Calu3 (cell line): ENCODE results near the gene MCTP2. TPM values are rescaled to one million over a fixed set of nuclear protein-coding genes. Genes with fewer than 3 reads are reported as not detected.

ENCODE experiments used
- BruUV-seq: library from RNA; stranded (reverse); fragments of 400-500 nt; replicated peaks from 2 replicates; lab custom pipeline; 2021; lab: Mats Ljungman, UMichigan
- CTCF ChIA-PET: fragments of 300-600 bp; sonication (Branson Sonifier 250); formaldehyde crosslinking; loops from one replicate; lab custom pipeline; 2022; ENCODE audit warnings: antibody characterized with exemption; lab: Charles Lee
- DNase-seq: peaks from one replicate; pipeline ENCODE4 v3.0.0; 2022
- H3K27ac Mint-ChIP-seq: one replicate; pipeline ENCODE4 v1.8.0; 2022; ENCODE audit warnings: mixed read lengths; ENCODE audit not compliant: unreplicated experiment
- H3K27me3 Mint-ChIP-seq: one replicate; pipeline ENCODE4 v1.8.0; 2022; ENCODE audit warnings: mixed read lengths; ENCODE audit not compliant: unreplicated experiment
- H3K36me3 Mint-ChIP-seq: one replicate; pipeline ENCODE4 v1.8.0; 2022; ENCODE audit warnings: mild to moderate bottlenecking, moderate library complexity, mixed read lengths; ENCODE audit not compliant: insufficient read depth, unreplicated experiment
- H3K4me1 Mint-ChIP-seq: one replicate; pipeline ENCODE4 v1.8.0; 2022; ENCODE audit warnings: mild to moderate bottlenecking, low read depth, mixed read lengths; ENCODE audit not compliant: unreplicated experiment
- H3K4me3 Mint-ChIP-seq: one replicate; pipeline ENCODE4 v1.8.0; 2022; ENCODE audit warnings: mild to moderate bottlenecking, low read depth, moderate library complexity, mixed read lengths; ENCODE audit not compliant: unreplicated experiment
- H3K9me3 Mint-ChIP-seq: one replicate; pipeline ENCODE4 v1.8.0; 2022; ENCODE audit warnings: low read depth, mixed read lengths; ENCODE audit not compliant: unreplicated experiment
- CTCF ChIP-seq: fragments of 200-600 bp; IDR thresholded peaks from one replicate; pipeline ENCODE4 v1.8.0; 2022; ENCODE audit warnings: antibody characterized with exemption; ENCODE audit not compliant: unreplicated experiment
- intact Hi-C: fragments of 100-400 bp; cut with micrococcal nuclease; formaldehyde crosslinking; loops from one replicate; pipeline ENCODE4 v1.10.0; 2022; ENCODE audit not compliant: unreplicated experiment
- total RNA-seq: library from RNA; stranded (reverse); gene quantifications from 2 replicates; pipeline ENCODE4 v1.2.3, GENCODE V29; 2022

The MCTP2 gene
- total RNA-seq, 1 experiment from 2014 or later, result 30.1 TPM

- no peak overlapping the region for H3K27ac Mint-ChIP-seq
- intact Hi-C loops, result no loop called here
- no peak overlapping the region for H3K4me3 Mint-ChIP-seq
- no peaks in the 10 kb centered on the region for H3K9me3 Mint-ChIP-seq
- H3K27me3 Mint-ChIP-seq, result no peaks in the 10 kb centered on the region
- DNase-seq, result no peak
- no peak for TF ChIP-seq CTCF
- H3K36me3 Mint-ChIP-seq, result no peaks in the 10 kb centered on the region
- H3K4me1 Mint-ChIP-seq, result peaks cover 31% of the 10 kb centered on the region
- no TSS peak for BruUV-seq
- CTCF ChIA-PET, result no interaction called here
Measured at GRCh38 chr15:94262201-94262600, 30.8 kb downstream of the MCTP2 start.

DNA sequence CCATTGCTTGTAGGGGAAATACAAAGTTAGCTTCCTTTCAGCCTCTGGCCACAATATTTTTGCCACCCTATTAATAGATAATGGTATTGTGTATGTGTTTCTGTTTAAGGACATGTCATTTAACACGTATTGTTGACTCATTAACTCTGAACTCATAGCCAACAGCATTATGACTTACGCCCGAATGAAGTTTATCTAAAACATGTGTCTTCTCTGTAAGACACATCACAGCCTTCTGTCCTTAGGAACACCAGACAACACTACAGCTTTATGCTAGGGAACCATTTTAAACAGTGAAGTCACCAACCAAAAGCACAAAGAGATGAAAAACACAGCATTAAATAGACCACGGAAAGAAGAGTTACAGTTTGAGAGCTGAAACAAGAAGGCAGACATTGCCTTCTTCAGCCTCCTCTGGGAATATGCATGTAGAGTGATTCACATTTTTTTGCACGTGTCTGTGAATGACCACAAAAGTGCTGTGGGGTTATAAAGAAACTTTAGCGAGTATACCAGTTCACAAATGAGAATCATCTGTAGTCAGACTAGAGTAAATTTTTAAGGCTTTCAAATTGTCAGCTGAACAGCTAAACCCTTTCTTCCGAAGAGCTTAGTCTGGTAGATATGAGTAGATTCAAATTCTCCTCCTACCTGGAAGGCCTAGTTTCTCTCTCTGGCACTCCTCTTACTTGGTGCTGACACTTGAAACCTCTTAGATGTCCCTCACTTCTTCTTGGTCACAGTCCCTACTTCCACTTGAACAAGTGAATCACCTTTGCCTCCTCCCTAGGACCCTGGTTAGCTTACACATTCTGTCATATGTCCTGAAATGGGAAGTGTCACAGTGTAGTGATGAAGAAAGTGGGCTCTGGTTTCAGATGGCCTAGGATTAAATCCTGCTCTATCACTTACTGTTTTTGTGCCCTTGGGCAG, 32.2 kb downstream of the MCTP2 start:
- Mint-ChIP-seq H3K36me3 (peaks cover 4% of the 10 kb centered on the region), H3K4me3 (no peak overlapping the region)
- no peak for TF ChIP-seq CTCF

DNA sequence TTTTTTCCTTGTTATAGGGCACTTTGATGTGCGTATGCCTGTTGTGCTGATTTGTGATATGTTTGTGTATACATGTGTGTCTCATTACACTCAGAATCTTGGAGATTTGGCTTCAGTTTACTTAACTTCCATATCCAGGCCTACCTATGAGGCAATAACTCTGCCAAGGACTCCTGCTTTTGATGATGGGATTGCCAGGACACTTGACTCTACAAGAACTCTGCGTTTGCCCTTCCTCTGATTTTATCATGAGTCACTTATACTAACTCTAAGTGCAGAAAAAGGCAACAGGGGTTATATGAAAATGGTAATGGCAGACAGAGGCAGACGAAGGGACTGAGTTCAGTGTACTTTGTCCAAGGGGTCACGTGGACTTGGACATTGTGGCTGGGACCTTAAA, 33.6 kb downstream of the MCTP2 start:
- intact Hi-C loops, result no loop called here
- no peak overlapping the region for H3K27ac Mint-ChIP-seq
- CTCF ChIA-PET, result no interaction called here
- peaks cover 2% of the 10 kb centered on the region for H3K9me3 Mint-ChIP-seq
- no peaks in the 10 kb centered on the region for H3K27me3 Mint-ChIP-seq
- no peak for DNase-seq
- no peak overlapping the region for H3K4me3 Mint-ChIP-seq
- TF ChIP-seq CTCF, result no peak
- H3K4me1 Mint-ChIP-seq, result peaks cover 31% of the 10 kb centered on the region
- H3K36me3 Mint-ChIP-seq, result peaks cover 4% of the 10 kb centered on the region
- BruUV-seq, result no TSS peak

More for the DNA sequence above, 32.2 kb downstream of the MCTP2 start:
- peaks cover 31% of the 10 kb centered on the region for H3K4me1 Mint-ChIP-seq
- CTCF ChIA-PET, result interaction anchor here (0.6 kb wide), 1 partner anchor 37 kb away, joined by 4 read pairs; no protein-coding TSS in a partner anchor
- peaks cover 2% of the 10 kb centered on the region for H3K9me3 Mint-ChIP-seq
- no TSS peak for BruUV-seq
- no peaks in the 10 kb centered on the region for H3K27me3 Mint-ChIP-seq
- intact Hi-C loops, result no loop called here
- no peak overlapping the region for H3K27ac Mint-ChIP-seq
- DNase-seq, result no peak

- Mint-ChIP-seq H3K27me3 (no peaks in the 10 kb centered on the region), H3K36me3 (peaks cover 4% of the 10 kb centered on the region), H3K4me3 (no peak overlapping the region), H3K4me1 (peaks cover 31% of the 10 kb centered on the region), H3K27ac (peak overlapping the region; percentile 56), H3K9me3 (peaks cover 2% of the 10 kb centered on the region)
- intact Hi-C loops, result no loop called here
- CTCF ChIA-PET, result interaction anchor here (1.0 kb wide), 2 partner anchors 35 to 61 kb away, joined by 3 to 6 read pairs; partner anchors contain the start of gene MCTP2
- no peak for DNase-seq
- TF ChIP-seq CTCF, result no peak
- BruUV-seq, result no TSS peak
Measured at GRCh38 chr15:94265982-94266381, 34.6 kb downstream of the MCTP2 start.
